Nephron progenitor cell (in vitro differentiated cells): ENCODE measurements around the gene PLRG1.

Experiments used
- DNase-seq: peaks from one replicate; pipeline ENCODE4 v3.0.0; 2021
- H3K27ac Mint-ChIP-seq: 2 replicates; pipeline ENCODE4 v1.8.0; 2021; ENCODE audit warnings: mild to moderate bottlenecking, moderate library complexity, mixed read lengths
- H3K27me3 Mint-ChIP-seq: 2 replicates; pipeline ENCODE4 v1.8.0; 2021; ENCODE audit warnings: mild to moderate bottlenecking, low read depth, mixed read lengths; ENCODE audit not compliant: poor library complexity
- H3K36me3 Mint-ChIP-seq: 2 replicates; pipeline ENCODE4 v1.8.0; 2021; ENCODE audit warnings: low read depth, mixed read lengths
- H3K4me1 Mint-ChIP-seq: 2 replicates; pipeline ENCODE4 v1.8.0; 2021; ENCODE audit warnings: mixed read lengths
- H3K4me3 Mint-ChIP-seq: 2 replicates; pipeline ENCODE4 v1.8.0; 2021; ENCODE audit warnings: mild to moderate bottlenecking, moderate library complexity, mixed read lengths
- H3K9me3 Mint-ChIP-seq: 2 replicates; pipeline ENCODE4 v1.8.0; 2021; ENCODE audit warnings: mild to moderate bottlenecking, moderate library complexity, mixed read lengths
- TF ChIP-seq, protein P1 (sequence below): fragments of 200-600 bp; sonication (generic); IDR thresholded peaks from 2 replicates; pipeline ENCODE4 v1.5.0; 2021; ENCODE audit warnings: antibody characterized with exemption

The PLRG1 gene

DNA sequence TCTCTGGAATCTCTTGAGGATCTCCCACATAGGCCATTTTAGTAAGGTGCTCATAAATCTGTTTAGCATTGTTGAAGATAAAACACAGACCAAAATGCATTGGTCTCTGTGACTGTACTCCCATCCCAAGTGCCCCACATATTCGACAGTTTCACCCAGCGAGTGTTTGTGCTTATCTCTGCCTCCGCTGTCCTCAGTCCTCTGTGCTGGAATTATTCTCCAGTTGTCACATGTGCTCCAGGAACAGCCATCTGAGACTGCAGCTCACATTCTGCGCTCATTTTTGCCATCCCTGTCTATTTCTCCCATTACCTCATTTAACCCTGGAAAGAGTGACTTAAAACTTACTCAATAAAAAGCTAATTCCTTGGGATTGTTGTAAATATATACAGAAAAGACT lies 31.0 kb downstream of the PLRG1 start:
- peaks cover 4% of the 10 kb centered on the region for H3K9me3 Mint-ChIP-seq
- TF ChIP-seq, protein P1, sequence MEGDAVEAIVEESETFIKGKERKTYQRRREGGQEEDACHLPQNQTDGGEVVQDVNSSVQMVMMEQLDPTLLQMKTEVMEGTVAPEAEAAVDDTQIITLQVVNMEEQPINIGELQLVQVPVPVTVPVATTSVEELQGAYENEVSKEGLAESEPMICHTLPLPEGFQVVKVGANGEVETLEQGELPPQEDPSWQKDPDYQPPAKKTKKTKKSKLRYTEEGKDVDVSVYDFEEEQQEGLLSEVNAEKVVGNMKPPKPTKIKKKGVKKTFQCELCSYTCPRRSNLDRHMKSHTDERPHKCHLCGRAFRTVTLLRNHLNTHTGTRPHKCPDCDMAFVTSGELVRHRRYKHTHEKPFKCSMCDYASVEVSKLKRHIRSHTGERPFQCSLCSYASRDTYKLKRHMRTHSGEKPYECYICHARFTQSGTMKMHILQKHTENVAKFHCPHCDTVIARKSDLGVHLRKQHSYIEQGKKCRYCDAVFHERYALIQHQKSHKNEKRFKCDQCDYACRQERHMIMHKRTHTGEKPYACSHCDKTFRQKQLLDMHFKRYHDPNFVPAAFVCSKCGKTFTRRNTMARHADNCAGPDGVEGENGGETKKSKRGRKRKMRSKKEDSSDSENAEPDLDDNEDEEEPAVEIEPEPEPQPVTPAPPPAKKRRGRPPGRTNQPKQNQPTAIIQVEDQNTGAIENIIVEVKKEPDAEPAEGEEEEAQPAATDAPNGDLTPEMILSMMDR: no peak
- H3K4me3 Mint-ChIP-seq: no peak overlapping the region
- H3K4me1 Mint-ChIP-seq: peaks cover 18% of the 10 kb centered on the region
- no peaks in the 10 kb centered on the region for H3K27me3 Mint-ChIP-seq
- DNase-seq: no peak
- H3K36me3 Mint-ChIP-seq: no peaks in the 10 kb centered on the region
- H3K27ac Mint-ChIP-seq: peak overlapping the region; percentile 10

DNA sequence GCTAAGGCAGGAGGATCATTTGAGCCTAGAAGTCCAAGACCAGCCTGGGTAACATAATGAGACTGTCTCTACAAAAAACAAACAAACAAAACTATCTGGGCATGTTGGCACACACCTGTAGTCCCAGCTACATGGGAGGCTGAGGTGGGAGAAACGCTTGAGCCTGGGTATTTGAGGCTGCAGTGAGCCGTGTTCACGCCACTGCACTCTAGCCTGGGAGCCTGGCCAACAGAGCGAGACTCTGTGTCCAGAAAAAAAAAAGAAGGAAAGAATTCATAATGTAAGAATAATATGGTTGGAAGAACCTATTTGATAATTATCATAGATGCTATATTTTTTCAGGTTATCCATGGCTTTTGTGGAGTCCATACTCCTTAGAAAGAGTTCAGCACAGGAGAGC lies 32.6 kb downstream of the PLRG1 start:
- no peak overlapping the region for H3K27ac Mint-ChIP-seq
- DNase-seq: no peak
- H3K27me3 Mint-ChIP-seq: no peaks in the 10 kb centered on the region
- TF ChIP-seq, protein P1: no peak
- H3K9me3 Mint-ChIP-seq: peaks cover 12% of the 10 kb centered on the region
- H3K4me3 Mint-ChIP-seq: no peak overlapping the region
- H3K36me3 Mint-ChIP-seq: no peaks in the 10 kb centered on the region
- H3K4me1 Mint-ChIP-seq: peaks cover 22% of the 10 kb centered on the region

DNA sequence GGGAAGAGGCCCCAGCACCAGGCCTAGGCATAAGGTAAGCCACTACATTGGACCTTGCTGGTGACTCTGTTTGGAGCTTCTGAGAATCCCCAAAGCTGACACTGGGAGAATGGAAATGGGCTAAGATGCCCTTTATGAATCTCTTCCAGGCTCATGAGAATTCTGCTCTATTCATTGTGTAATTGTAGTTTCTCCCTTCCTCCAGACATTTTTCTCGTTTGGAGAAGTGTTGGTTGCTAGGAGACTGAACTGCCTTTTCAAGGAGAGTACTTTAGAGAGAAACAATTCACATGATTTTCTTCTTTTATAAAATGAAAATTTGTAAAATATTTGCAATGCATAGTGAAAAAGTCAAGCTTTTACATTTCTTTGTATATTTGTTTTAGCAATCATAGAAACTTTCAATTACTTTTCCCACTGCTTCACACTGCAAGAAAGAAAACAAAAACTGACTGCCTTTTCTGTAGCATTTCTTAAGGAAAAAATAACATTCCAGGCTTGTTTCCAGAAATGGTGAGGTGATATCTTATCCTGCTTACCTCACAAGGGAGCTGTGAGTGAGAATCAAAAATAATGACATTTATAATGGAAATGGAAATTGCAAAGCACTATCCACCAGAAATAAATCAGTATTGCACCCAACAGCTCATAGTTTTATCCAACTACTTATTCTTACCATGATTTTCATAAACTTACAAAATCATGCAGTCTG lies 33.7 kb downstream of the PLRG1 start:
- no peak for DNase-seq
- H3K27ac Mint-ChIP-seq: no peak overlapping the region
- no peaks in the 10 kb centered on the region for H3K27me3 Mint-ChIP-seq
- H3K4me1 Mint-ChIP-seq: peaks cover 33% of the 10 kb centered on the region
- H3K4me3 Mint-ChIP-seq: no peak overlapping the region
- H3K36me3 Mint-ChIP-seq: no peaks in the 10 kb centered on the region
- peaks cover 12% of the 10 kb centered on the region for H3K9me3 Mint-ChIP-seq
- TF ChIP-seq, protein P1: no peak

DNA sequence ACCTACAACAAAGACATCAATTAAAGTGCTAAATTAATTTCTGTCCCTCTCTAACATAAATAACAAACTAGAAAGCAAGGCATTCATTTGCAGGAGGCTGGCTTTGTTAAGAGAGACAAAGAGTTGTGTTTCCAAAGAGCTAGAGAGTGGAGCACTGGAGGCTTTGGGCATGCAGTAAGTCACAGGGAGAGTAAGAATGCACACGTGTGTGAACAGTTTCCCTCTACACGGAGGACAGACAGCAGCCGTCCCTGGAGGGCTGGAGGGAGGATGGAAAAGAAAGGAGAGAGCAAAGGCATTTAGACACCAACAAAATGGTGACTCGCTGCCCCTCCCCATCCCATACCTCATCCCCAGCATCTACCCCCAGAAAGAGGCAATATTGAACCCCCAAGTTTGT lies 38.2 kb downstream of the PLRG1 start:
- H3K27me3 Mint-ChIP-seq: peaks cover 6% of the 10 kb centered on the region
- peaks cover 12% of the 10 kb centered on the region for H3K9me3 Mint-ChIP-seq
- no peak overlapping the region for H3K27ac Mint-ChIP-seq
- H3K4me1 Mint-ChIP-seq: peaks cover 24% of the 10 kb centered on the region
- no peak for DNase-seq
- H3K4me3 Mint-ChIP-seq: no peak overlapping the region
- TF ChIP-seq, protein P1: no peak
- H3K36me3 Mint-ChIP-seq: no peaks in the 10 kb centered on the region

DNA sequence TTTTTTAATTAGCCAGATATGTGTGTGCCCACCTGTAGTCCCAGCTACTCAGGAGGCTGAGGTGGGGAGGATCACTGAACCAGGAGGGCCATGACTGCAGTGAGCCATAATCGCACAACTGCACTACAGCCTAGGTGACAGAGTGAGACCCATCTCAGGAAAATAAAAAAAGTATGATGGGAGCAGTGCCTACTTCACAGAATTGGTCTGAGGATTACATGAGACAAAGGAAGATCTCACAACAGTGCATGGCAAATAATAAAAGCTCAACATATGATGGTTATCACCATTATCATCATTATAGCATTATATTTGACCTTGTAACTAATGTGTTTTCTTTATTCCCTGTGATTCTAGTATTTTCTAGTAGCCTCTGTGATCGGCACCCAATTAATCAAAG lies 38.7 kb downstream of the PLRG1 start:
- no peak for DNase-seq
- Mint-ChIP-seq H3K36me3 (no peaks in the 10 kb centered on the region), H3K4me1 (peaks cover 24% of the 10 kb centered on the region), H3K27me3 (peaks cover 6% of the 10 kb centered on the region), H3K9me3 (peaks cover 12% of the 10 kb centered on the region), H3K4me3 (no peak overlapping the region), H3K27ac (no peak overlapping the region)
- TF ChIP-seq, protein P1: no peak

DNA sequence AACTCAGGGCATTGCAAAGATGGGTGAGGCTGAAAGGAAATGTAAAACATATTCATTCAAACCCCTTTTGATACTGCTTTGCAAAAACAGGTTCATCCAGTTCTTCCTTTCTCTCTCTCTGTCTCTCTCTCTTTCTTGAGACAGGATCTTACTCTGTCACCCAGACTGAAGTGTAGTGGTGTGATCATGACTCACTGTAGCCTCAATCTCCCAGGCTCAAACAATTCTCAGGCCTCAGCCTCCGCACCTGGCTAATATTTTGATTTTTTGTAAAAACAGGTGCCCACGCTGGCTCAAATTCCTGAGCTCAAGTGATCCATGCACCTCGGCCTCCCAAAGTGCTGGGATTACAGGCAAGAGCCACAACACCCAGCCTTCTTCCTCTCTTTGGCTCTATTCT lies 43.0 kb downstream of the PLRG1 start:
- Mint-ChIP-seq H3K4me3 (no peak overlapping the region), H3K27me3 (peaks cover 12% of the 10 kb centered on the region), H3K36me3 (no peaks in the 10 kb centered on the region), H3K4me1 (peaks cover 7% of the 10 kb centered on the region), H3K9me3 (no peaks in the 10 kb centered on the region), H3K27ac (no peak overlapping the region)
- no peak for DNase-seq
- TF ChIP-seq, protein P1: no peak
